HepG2 (cell line): Measurements from ENCODE around the gene PLS1. TPM values are rescaled to one million over a fixed set of nuclear protein-coding genes. Genes with fewer than 3 reads are reported as not detected.

Experiments used
- ATAC-seq: fragments of 200-7000 bp; cut with Tn5 transposase; 3 replicates; pipeline ENCODE4 v1.9.1; 2020; ENCODE audit warnings: mild to moderate bottlenecking, moderate library complexity
- BruUV-seq: library from RNA; stranded (reverse); fragments of 400-500 nt; replicated peaks from 2 replicates; lab custom pipeline; 2021; lab: Mats Ljungman, UMichigan
- CTCF ChIA-PET: fragments of 300-600 bp; formaldehyde crosslinking; extraction: SDS; loops from one replicate; lab custom pipeline; 2021; ENCODE audit warnings: low total read pairs, inconsistent platforms, low intra/inter-chr PET ratio; lab: Yijun Ruan, JAX
- POLR2A ChIA-PET: fragments of 350-600 bp; sonication (Branson Sonifier 250); formaldehyde crosslinking; loops from one replicate; lab custom pipeline; 2020; ENCODE audit warnings: antibody characterized with exemption, inconsistent platforms; lab: Yijun Ruan, JAX
- DNase-seq: peaks from one replicate; pipeline ENCODE4 v3.0.0-alpha.2; 2015; ENCODE audit warnings: low spot score
- FAIRE-seq: peaks from 3 replicates; lab custom pipeline; 2011; peaks lifted over from hg19 to GRCh38; lab: Jason Lieb, UNC
- H2AFZ ChIP-seq: one replicate; pipeline ENCODE4 v1.6.1; 2011; ENCODE audit warnings: low read length, inconsistent platforms
- H3K27ac ChIP-seq: fragments of 300-600 bp; 3 replicates; pipeline ENCODE4 v1.8.0; 2011; ENCODE audit warnings: mixed run types, mild to moderate bottlenecking, mixed read lengths, low read length, inconsistent platforms; ENCODE audit not compliant: insufficient read depth; ENCODE audit errors: extremely low read length
- H3K27me3 ChIP-seq, 2 experiments: fragments of 200-600 bp in 1 of 2; 2 replicates in 1 of 2; 3 replicates in 1 of 2; pipeline versions ENCODE4 v1.6.0 to v1.8.0; 2011; ENCODE audit warnings: low read length in 2 of 2, mild to moderate bottlenecking in 2 of 2, moderate library complexity in 2 of 2, inconsistent platforms in 1 of 2; ENCODE audit not compliant: insufficient read depth in 2 of 2, control insufficient read depth in 1 of 2
- H3K36me3 ChIP-seq, 2 experiments: fragments of 200-600 bp in 1 of 2; replicated peaks in 1 of 2; 2 replicates in 1 of 2; 3 replicates in 1 of 2; pipeline versions ENCODE4 v1.5.1 to v1.8.0; 2011; ENCODE audit warnings: low read length in 2 of 2, inconsistent platforms in 1 of 2; ENCODE audit not compliant: insufficient read depth in 2 of 2, control insufficient read depth in 1 of 2
- H3K4me1 ChIP-seq: 2 replicates; pipeline ENCODE4 v1.5.1; 2012; ENCODE audit warnings: low read length, inconsistent platforms; ENCODE audit not compliant: insufficient read depth
- H3K4me2 ChIP-seq: 2 replicates; pipeline ENCODE4 v1.6.0; 2011; ENCODE audit warnings: low read depth, low read length, inconsistent platforms
- H3K4me3 ChIP-seq, 3 experiments: fragments of 200-600 bp in 1 of 3; sonication (generic), shearing (Covaris generic) in 1 of 3; replicated peaks in 1 of 3; 2 replicates each; pipeline ENCODE4 v1.5.1; 2011 to 2016; ENCODE audit warnings: low read length in 3 of 3, inconsistent platforms in 2 of 3, low read depth in 2 of 3, mild to moderate bottlenecking in 2 of 3, control low read depth in 1 of 3, mixed read lengths in 1 of 3; ENCODE audit not compliant: insufficient read depth in 1 of 3
- H3K79me2 ChIP-seq: one replicate; pipeline ENCODE4 v1.6.1; 2011; ENCODE audit warnings: low read length, inconsistent platforms; ENCODE audit not compliant: insufficient read depth
- H3K9ac ChIP-seq: 2 replicates; pipeline ENCODE4 v1.6.0; 2011; ENCODE audit warnings: mild to moderate bottlenecking, low read depth, low read length, inconsistent platforms; ENCODE audit not compliant: insufficient read depth
- H3K9me3 ChIP-seq: 2 replicates; pipeline ENCODE4 v1.5.1; 2012; ENCODE audit warnings: mild to moderate bottlenecking, low read length
- H4K20me1 ChIP-seq: 2 replicates; pipeline ENCODE4 v1.6.0; 2011; ENCODE audit warnings: inconsistent platforms, mild to moderate bottlenecking, low read length, moderate library complexity; ENCODE audit not compliant: insufficient read depth
- ATM ChIP-seq: fragments of 450-650 bp; IDR thresholded peaks from 2 replicates; pipeline ENCODE4 v1.7.1; 2017; ENCODE audit warnings: mild to moderate bottlenecking, borderline replicate concordance
- DZIP1 ChIP-seq: sonication (generic); formaldehyde crosslinking; IDR thresholded peaks from 2 replicates; pipeline ENCODE4 v1.5.0; 2020; ENCODE audit warnings: mild to moderate bottlenecking, missing genetic modification reagents
- REST ChIP-seq, 2 experiments: IDR thresholded peaks; 2 replicates each; pipeline ENCODE4 v1.6.1; 2011 to 2012; ENCODE audit warnings: low read length in 2 of 2, borderline replicate concordance in 1 of 2, low read depth in 1 of 2, mild to moderate bottlenecking in 1 of 2, moderate library complexity in 1 of 2
- ZBTB46 ChIP-seq: sonication (generic); formaldehyde crosslinking; IDR thresholded peaks from 2 replicates; pipeline ENCODE4 v1.4.0; 2020; ENCODE audit warnings: mild to moderate bottlenecking, missing genetic modification reagents, borderline replicate concordance
- ZNF737 ChIP-seq: sonication (generic); formaldehyde crosslinking; IDR thresholded peaks from 2 replicates; pipeline ENCODE4 v1.5.0; 2020; ENCODE audit warnings: missing genetic modification reagents, mild to moderate bottlenecking, borderline replicate concordance
- WGBS: methylation state at CpG from one replicate; pipeline ENCODE4 v1.1.6; 2017; ENCODE audit warnings: low lambda C conversion rate; 5-methylcytosine and 5-hydroxymethylcytosine counted together
- in situ Hi-C: cut with HindIII; loops from 2 replicates; pipeline ENCODE4 v1.10.0; 2017; ENCODE audit warnings: low pct_unique_long_range_greater_than_20kb; ENCODE audit not compliant: extremely low pct_ligation_motif_present
- intact Hi-C: fragments of 100-400 bp; cut with micrococcal nuclease; formaldehyde crosslinking; loops from one replicate; pipeline ENCODE4 v1.10.0; 2022; ENCODE audit not compliant: unreplicated experiment
- polyA plus RNA-seq, 8 experiments: library from polyadenylated mRNA; depleted of rRNA in 3 of 8; stranded (reverse) in 7 of 8; unstranded in 1 of 8; fragments of >200 nt; fragmentation: Illumina TruSeq in 4 of 8; extraction: Trizol in 4 of 8; gene quantifications; 2 replicates each; pipeline versions ENCODE4 v1.2.1 to v1.2.3, GENCODE V29; 2011 to 2016; ENCODE audit warnings: low read depth in 4 of 8, missing spikeins in 1 of 8, mixed read lengths in 1 of 8; ENCODE audit not compliant: insufficient read depth in 1 of 8
- total RNA-seq, 5 experiments: library from RNA; depleted of rRNA; stranded (reverse); fragments of >200 nt; fragmentation: Illumina TruSeq; extraction: Trizol; gene quantifications; 2 replicates each; pipeline ENCODE4 v1.2.3, GENCODE V29; 2016; ENCODE audit warnings: low read depth in 1 of 5

PLS1 gene
- total and polyA plus RNA-seq, 2 of the 13 experiments (the other 11 are each of a cell fraction or from before 2014, with no cell fraction given), result 11.2 to 21.1 TPM

- TF ChIP-seq DZIP1 (no peak), REST (IDR thresholded peaks at IDR 0.05; ENCODE audit: borderline replicate concordance in 1 of 2, low read depth in 1 of 2, low read length in 2 of 2) (no peak)
Measured at GRCh38 chr3:142628801-142629200, 32.6 kb downstream of the PLS1 start (continued).

- no peak for FAIRE-seq
- H3K79me2 ChIP-seq, result no peaks in the 10 kb centered on the region
- in situ Hi-C loops (no loop called here), intact Hi-C loops (no loop called here)
- H3K9me3 ChIP-seq, result no peaks in the 10 kb centered on the region
- H3K27me3 ChIP-seq, result no peaks in the 10 kb centered on the region
- no peaks in the 10 kb centered on the region for H4K20me1 ChIP-seq
- no peak overlapping the region for H3K9ac ChIP-seq
- no peak overlapping the region for H3K4me2 ChIP-seq
- no TSS peak for BruUV-seq
- CTCF ChIA-PET, result no interaction called here
- no peak overlapping the region for H3K4me3 ChIP-seq
- no peak overlapping the region for H3K27ac ChIP-seq
- H2AFZ ChIP-seq, result no peak overlapping the region
- H3K4me1 ChIP-seq, result peaks cover 8% of the 10 kb centered on the region; the same call in 1 of the 2 replicates
- WGBS, result 85% methylated on average over 5 of the region's 5 CpGs
- POLR2A ChIA-PET, result no interaction called here
- no peak for ATAC-seq
- no peak for TF ChIP-seq ZBTB46 (CRISPR knock-in tag)
- no peak for TF ChIP-seq ZNF737 (CRISPR knock-in tag)
- TF ChIP-seq ATM, result no peak
- no peak for DNase-seq
- H3K36me3 ChIP-seq, result no peaks in the 10 kb centered on the region
Measured at GRCh38 chr3:142633073-142633472, 36.9 kb downstream of the PLS1 start.
